Measurements from ENCODE around the gene ARHGEF11.
A peak's percentile ranks its signal among the peaks of the same experiment; 100 is the strongest.

Gene ARHGEF11

DNA sequence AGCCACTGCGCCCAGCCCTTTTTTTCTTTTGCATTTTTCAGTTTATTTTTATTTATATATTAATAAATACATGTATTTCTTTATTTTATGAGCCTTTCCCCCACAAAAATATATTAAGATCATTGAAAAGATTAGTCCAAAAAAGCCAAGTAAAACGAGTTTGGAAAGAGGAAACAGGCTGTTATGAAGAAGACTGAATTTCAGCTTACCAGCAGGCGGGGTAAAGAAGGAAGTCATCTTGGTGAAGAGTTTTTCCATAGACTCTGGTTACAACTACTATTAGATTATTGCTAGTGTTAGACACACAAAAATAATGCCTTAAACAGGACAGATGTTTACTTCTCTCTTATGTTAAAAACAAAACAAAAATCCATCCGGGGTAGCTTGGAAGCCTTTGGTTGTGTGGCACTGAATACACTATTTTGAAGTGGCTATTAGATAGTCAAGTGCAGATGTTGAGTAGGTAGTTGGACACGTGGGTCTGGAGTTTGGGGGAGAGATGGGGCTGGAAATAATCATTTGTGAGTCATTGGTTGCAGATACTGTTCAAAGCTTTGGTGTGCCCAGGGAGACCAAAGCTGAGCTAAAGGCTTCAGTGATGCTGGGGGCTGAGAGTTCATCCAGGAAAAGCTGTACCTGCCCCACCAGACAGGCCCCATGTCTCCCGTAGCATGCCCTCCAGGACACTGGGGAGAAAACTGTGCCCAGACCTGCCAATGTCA lies 133.8 kb downstream of the ARHGEF11 start:
- no peak overlapping the region for H3K27ac ChIP-seq
- TF ChIP-seq ZFX (IDR thresholded peaks at IDR 0.05): no peak
- TF ChIP-seq, protein P1, sequence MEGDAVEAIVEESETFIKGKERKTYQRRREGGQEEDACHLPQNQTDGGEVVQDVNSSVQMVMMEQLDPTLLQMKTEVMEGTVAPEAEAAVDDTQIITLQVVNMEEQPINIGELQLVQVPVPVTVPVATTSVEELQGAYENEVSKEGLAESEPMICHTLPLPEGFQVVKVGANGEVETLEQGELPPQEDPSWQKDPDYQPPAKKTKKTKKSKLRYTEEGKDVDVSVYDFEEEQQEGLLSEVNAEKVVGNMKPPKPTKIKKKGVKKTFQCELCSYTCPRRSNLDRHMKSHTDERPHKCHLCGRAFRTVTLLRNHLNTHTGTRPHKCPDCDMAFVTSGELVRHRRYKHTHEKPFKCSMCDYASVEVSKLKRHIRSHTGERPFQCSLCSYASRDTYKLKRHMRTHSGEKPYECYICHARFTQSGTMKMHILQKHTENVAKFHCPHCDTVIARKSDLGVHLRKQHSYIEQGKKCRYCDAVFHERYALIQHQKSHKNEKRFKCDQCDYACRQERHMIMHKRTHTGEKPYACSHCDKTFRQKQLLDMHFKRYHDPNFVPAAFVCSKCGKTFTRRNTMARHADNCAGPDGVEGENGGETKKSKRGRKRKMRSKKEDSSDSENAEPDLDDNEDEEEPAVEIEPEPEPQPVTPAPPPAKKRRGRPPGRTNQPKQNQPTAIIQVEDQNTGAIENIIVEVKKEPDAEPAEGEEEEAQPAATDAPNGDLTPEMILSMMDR (conservative IDR thresholded peaks at IDR 0.05): no peak

DNA sequence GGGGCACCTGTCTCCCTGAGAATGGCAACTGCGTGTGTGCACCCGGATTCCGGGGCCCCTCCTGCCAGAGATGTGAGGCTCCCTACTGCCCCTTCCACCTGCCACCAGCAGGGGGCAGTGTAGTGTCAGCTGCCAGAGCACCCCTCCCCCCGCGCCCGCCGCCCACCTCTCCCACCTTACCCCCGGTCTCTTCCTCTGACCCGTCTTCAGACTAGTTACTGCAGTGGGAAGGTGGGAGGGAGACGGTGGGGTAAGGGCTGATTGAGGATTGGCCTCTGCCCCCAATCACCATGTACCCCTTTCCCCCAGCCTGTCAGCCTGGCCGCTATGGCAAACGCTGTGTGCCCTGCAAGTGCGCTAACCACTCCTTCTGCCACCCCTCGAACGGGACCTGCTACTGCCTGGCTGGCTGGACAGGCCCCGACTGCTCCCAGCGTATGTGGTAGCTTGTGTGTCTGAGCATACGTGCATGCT lies 135.2 kb downstream of the ARHGEF11 start:
- no peak overlapping the region for H3K27ac ChIP-seq

DNA sequence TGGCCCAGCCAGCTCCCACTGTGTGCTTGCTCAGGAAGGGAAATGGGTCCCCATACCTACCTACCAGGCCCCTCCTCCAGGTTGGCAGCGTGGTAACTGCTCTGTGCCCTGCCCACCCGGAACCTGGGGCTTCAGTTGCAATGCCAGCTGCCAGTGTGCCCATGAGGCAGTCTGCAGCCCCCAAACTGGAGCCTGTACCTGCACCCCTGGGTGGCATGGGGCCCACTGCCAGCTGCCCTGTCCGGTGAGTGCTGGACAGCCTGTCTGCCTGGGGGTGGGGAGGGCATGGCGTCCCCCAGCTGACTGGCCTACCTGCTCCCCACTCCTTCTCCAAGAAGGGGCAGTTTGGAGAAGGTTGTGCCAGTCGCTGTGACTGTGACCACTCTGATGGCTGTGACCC lies 135.9 kb downstream of the ARHGEF11 start:
- no peak overlapping the region for H3K27ac ChIP-seq
- TF ChIP-seq ZFX (IDR thresholded peaks at IDR 0.05): no peak
- TF ChIP-seq, protein P1 (conservative IDR thresholded peaks at IDR 0.05): no peak

More for the DNA sequence above, 135.2 kb downstream of the ARHGEF11 start:
- TF ChIP-seq, protein P1 (conservative IDR thresholded peaks at IDR 0.05): peak; percentile 98
- no peak for TF ChIP-seq ZFX (IDR thresholded peaks at IDR 0.05)

DNA sequence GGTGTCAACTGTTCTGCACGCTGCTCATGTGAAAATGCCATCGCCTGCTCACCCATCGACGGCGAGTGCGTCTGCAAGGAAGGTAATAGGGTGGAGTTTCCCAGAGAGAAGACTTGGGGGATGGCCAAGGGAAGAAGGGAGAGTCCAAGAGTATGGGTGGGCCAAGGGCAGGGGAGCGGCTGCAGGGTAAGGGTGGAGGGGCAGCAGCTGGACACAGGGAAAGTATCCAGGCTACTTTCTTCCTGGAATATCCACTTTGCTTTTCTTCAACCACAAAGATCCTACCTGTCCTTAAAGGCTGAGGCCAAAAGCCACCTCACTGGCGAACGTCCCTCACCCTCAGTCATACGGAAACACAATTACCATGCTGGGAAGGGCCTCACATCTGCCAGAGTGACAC lies 136.6 kb downstream of the ARHGEF11 start:
- no peak overlapping the region for H3K27ac ChIP-seq
- TF ChIP-seq ZFX (IDR thresholded peaks at IDR 0.05): no peak
- TF ChIP-seq, protein P1 (conservative IDR thresholded peaks at IDR 0.05): no peak

DNA sequence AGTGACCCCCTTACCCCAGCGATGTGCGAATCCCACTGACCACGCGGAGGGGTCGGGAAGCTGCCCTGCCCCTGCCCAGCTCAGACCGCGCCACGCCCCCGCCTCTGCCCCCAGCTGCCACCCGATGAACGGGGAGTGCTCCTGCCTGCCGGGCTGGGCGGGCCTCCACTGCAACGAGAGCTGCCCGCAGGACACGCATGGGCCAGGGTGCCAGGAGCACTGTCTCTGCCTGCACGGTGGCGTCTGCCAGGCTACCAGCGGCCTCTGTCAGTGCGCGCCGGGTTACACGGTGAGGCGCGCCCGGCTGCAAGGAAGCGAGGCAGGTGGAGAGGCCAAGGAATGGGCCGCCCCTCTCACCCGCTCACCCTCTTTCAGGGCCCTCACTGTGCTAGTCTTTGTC lies 137.0 kb downstream of the ARHGEF11 start:
- TF ChIP-seq, protein P1 (conservative IDR thresholded peaks at IDR 0.05): no peak
- TF ChIP-seq ZFX (IDR thresholded peaks at IDR 0.05): no peak
- H3K27ac ChIP-seq: no peak overlapping the region

DNA sequence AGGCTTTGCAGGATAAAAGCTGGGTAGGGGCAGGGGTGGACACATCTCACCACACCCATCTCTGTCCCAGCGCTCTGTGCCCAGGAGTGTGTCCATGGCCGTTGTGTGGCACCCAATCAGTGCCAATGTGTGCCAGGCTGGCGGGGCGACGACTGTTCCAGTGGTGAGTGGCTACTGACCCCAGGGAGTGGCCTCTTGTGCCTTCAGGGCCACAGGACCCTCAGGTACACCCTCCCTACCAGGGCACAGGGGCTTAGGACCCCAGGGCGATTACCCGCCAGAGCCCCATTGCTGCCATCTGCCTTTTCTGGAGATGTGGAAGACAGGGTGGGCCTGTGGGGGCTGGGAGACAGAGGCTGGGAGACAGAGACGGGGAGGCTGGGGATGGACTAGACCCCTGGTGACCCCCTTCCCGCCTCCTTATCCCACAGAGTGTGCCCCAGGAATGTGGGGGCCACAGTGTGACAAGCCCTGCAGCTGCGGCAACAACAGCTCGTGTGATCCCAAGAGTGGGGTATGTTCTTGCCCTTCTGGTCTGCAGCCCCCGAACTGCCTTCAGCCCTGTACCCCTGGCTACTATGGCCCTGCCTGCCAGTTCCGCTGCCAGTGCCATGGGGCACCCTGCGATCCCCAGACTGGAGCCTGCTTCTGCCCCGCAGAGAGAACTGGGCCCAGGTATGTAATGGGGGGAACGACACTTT lies 139.2 kb downstream of the ARHGEF11 start:
- H3K27ac ChIP-seq: no peak overlapping the region
- TF ChIP-seq, protein P1 (conservative IDR thresholded peaks at IDR 0.05): no peak
- no peak for TF ChIP-seq ZFX (IDR thresholded peaks at IDR 0.05)

DNA sequence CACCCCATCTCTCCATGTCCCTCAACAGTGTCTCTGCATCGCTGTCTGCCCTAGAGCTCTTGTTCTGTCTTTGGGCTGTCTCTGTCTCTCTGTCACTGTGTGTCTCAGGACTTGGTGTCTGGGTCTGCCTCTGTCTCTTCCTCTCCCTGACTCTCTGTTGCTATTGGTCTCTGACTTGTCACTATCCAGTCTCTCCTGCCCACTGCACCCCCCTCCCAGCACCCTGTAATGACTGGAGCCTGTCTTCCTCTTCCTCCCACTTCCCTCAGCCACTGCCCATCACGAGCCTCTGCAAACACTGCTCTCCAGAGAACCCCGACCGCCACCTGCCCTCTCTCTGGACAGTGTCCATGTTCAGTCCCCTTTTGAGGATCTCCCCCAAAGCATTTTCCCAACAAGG lies 139.9 kb downstream of the ARHGEF11 start:
- TF ChIP-seq, protein P1 (conservative IDR thresholded peaks at IDR 0.05): no peak
- no peak for TF ChIP-seq ZFX (IDR thresholded peaks at IDR 0.05)
- no peak overlapping the region for H3K27ac ChIP-seq
